GM19372 (cell line): ENCODE data around the gene PRDM16.

Experiments
- ATAC-seq: cut with Tn5 transposase; IDR thresholded peaks from one replicate; pipeline ENCODE4 v1.9.1; 2021; ENCODE audit warnings: mild to moderate bottlenecking, low read depth, moderate library complexity; ENCODE audit not compliant: unreplicated experiment

The PRDM16 gene

GRCh38 chr1:3066250-3066711, 2.7 kb upstream of the PRDM16 start:
- ATAC-seq, result no peak

DNA sequence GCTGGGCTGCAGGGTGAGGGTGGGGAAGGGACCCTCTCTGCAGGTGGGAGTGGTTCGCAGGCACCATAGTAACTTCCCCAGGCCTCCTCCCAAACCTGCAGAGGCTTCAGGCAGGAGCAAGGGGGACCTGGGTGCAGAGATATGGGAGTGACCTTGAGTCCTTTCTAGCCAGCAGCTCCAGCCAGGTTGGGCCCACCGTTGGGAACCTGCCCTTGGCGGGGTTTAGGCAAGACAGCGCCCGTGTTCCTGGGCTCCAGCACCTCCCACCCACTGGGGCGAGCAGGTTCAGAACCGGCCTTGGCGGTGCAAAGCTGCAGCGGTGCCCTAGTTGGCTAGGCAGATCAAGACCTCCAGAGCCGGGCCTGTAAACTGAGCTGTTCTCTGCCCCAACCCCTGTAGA, 2.2 kb upstream of the PRDM16 start:
- ATAC-seq, result no peak

DNA sequence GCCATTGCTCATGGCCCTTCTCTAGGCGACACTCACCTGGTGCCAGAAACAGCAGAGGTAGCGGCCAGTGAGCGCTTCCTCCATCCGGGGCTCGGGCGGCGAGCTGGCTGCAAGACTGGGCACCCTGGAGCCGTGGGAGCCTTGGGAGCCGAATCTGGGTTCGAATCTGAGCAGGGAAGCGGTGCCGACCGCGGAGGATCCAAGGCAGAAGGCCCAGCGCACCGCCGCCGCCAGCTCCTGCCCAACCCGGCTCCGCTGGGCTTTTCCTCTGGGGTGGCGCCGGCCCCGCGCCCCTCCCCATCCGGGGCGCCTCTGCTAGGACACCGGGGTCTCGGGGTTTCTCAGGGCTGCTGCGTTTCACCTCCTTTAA, 1.7 kb upstream of the PRDM16 start:
- ATAC-seq, result no peak

- ATAC-seq, result no peak
Measured at GRCh38 chr1:3067671-3068563, 1.1 kb upstream of the PRDM16 start.

- no peak for ATAC-seq
Measured at GRCh38 chr1:3069491-3070308, 697 bp downstream of the PRDM16 start.

DNA sequence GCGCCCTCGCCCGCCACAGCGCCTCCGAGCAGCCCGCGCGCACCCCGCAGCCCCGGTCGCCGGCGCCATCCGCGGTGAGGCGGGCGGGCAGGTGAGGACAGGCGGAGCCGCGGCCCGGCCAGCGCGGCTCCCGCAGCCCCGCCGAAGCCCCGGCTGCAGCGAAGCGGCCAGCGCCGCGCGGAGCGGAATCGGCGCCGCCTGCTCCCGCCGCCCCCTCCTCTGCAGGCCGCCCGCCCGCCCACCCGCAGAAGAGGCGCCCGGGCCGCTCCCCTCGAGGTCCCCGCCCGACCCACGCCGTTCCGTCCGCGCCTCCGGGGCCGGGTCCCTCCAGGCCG, 1.3 kb downstream of the PRDM16 start:
- ATAC-seq, result no peak

DNA sequence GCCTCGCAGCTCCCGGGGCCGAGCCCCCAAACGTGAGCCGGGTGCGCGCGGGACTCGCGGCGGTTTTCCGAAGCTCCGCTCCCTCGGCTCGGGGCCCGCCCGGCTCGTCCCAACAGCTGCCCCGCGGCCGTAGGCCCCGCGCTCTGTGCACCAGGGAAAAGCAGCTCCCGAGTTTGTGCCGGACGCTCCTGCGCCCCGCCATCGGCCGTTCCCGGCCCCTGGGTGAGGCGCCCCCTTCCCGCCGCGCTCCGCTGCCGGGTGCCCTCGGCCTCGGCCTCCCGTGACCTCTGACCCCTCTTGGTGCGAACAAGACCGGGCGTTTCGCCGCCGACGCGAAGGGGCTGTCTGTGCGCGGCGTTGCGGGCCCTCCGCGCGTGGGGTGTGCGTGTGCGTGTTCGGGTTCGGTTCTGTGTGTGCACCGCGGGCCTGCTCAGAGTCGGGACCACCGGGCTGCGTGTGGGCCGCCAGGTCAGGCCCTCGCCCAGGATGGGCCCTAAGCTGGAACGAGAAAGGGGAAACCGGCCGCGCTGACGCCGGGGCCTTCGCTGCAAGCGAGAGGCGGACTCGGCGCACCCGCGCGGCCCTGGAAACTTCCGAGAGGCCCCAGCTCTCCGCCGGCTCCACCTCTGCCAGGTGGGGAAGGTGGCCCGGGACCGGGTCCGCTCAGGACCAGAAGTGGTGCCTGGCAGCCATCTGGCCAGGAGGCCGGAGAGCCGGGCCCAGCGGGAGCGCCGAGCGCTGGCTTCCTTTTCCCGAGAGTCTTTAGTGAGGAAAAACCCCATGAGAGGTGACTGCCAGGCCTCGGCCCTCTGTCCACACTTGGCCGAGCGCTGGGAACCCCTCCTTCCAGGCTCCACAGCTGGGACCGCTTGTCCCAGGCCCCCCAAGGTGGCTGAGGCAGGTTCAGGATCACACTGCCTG, 1.9 kb downstream of the PRDM16 start:
- no peak for ATAC-seq

DNA sequence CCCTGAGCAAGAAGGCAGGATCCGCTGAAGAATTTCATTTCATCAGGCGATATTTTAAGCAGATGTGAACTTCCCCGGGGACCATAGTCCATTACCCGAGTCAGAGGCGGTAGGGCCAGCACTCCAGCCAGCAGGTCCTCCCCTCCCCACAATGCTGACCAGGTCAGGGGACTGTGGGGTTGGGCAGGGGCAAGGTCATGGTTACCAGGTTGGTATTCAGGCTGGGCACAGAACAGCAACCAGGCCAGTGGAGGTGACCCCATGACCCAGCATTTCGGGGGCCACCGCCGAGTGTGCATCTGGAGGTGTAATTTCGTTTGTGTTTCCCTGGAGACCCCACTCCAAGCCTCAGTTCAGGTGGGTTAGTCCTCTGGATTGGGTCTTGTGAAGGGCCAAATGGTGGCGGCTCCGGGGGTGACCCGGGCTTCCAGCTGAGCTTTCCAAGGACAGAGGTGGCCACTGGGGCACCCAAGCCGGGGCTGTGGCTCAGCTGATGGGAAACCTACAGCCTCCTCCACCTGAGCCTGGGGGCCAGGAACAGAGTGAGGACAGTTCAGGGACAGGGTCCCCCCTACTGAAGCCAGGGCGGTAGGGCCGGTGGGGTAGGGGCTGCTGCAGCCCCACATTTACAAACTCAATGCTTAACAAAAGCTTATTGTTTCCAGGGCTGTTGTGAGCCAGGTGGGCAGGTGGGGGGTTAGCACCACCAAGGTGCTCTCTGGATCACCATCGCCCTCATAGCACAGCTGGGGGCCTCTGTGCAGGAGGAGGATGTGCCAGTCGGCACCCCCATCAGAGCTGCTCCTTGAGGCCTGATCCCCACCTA, 2.8 kb downstream of the PRDM16 start:
- no peak for ATAC-seq

DNA sequence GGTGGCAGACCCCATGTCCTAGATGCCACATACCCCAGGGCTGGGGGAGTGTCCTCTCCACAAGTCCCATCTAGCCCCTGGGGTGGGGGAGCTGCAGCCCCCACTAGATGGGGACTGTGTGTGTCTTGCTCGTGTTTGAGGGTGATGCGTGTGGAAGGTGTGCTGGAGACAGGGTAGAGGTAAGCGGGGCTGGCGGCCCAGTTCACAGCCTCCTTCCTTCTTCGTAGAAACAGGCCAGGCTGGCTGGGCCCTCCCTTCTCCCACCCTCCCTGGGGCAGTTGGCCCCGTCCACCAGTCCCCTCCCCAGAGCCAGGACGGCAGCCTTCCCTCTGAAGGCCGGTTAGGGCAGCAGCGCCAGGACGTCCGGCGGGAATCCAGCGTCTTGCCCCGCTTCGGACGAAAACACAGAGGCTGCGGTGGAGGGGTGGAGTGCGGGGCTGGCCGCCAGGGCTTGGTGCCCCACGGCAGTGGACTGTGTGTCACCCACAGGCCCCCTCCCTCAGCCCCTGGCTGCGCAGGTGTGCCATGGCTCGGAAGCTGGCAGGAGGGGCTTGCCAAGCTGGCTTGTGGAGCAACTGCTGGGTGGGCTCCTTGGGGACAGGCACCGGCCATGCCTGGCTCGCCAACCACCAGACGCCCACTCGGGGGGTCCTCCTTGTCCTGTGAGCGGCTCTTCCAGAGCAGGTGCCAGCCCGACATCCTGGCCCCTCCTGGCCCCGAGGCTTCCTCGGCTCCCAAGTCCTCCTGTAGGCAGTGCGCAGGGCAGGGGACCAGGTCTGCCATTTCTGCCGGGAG, 3.6 kb downstream of the PRDM16 start:
- ATAC-seq, result no peak

DNA sequence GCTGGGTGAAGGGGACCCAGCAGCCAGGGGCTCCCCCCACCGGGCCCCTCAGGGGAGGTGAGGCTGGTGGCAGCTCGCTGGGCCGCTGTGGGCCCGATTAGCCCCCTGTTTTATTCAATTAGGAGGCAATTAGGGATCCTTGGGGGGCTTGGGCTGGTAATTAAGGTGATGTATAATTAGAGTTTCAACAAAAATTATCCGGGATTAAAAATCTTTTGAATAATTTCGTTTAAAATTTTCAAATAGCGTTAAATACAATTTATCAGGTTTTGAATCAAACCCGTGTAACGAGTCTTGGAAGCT, 4.1 kb downstream of the PRDM16 start:
- no peak for ATAC-seq

DNA sequence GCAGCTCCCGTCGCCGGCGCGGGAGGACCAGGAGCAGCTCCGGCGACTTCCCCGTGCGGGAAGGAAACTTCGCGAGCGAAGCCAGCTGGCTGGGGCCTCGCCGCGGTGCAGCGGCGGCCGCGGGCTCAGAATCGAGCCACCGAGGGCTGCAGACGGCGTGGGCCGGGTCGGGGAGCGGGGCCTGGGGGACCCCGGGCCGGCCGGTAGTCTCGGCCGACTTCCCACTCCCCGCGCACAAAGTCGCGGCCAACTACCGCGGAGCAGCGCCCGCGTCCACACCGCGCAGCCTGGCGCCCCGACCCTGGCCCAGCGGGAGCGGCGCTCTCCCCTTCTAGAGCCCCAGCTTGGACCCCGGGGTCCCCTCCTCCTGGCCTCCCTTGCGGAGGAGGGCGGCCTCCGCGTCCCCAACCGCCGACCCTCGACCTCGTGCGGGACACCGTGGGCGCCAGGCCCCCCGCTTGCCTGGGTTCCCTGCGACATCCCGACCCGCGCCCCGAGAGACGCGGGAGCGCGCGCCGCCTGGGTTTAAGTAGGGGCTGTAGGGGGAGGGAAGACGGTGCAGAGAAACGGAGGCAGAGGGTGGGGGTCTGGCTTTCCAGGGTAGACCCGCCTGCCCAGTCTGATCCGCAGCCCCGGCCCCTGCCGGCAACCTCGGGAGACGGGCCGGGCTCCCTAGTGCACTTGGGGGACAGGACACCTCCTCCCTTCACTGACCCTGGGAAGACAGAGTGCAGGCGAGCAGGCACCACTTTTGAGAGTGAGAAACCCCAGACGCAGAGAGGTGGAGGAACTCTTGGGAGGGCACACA, 4.7 kb downstream of the PRDM16 start:
- ATAC-seq, result no peak

- no peak for ATAC-seq
Measured at GRCh38 chr1:3074297-3074741, 5.3 kb downstream of the PRDM16 start.

- no peak for ATAC-seq
Measured at GRCh38 chr1:3074800-3075199, 5.8 kb downstream of the PRDM16 start.

- ATAC-seq, result no peak
Measured at GRCh38 chr1:3075666-3076362, 6.8 kb downstream of the PRDM16 start.

GRCh38 chr1:3076363-3076740, 7.3 kb downstream of the PRDM16 start:
- no peak for ATAC-seq

DNA sequence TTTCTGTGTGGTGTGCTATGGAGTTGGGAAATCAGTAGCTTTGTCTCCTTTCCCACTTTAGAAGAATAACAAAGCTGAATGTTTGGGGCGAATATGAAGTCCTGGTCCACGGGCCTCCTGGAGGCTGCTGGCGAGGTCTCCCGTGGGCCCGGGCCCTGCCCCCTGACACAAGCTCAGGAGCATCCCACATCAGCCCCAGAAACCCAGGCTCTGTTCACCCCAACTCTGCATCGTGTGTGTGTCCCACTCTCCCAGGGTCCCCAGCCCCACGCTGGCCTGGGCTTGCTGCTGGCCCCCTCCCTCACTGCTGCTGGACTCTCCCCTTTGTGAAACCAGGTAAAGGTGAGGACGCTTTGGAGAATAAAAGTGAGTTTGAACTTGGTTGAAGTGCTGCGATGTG, 8.1 kb downstream of the PRDM16 start:
- ATAC-seq, result no peak

DNA sequence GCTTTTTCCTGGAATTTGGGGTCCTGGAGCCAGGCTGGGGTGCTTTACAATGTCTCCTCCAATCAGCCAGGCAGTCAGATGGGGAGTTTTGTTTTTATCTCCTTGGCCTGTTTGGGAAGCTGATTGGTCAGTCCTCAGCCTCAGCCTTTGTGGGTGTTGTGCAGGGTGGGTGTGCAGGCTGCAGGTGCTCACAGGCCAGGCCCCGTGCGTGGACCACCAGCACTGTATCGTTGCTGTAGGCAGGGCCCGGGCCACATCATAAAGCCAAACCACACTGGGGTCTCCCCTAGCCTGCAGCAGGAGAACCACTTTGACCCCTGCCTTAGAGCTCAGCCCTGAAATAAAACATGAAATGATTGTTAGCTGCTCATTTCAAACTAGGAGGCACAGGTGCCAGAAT, 8.6 kb downstream of the PRDM16 start:
- no peak for ATAC-seq

GRCh38 chr1:3078430-3078861, 9.4 kb downstream of the PRDM16 start:
- no peak for ATAC-seq
